Right hindlimb (tissue), 1 donor: ENCODE results near the gene C20orf173.
A peak's percentile ranks its signal among the peaks of the same experiment; 100 is the strongest.
"Not testable (repeated sequence)": the region's sequence is repeated elsewhere in the genome, so short reads cannot be mapped to it uniquely, and the experiment has no call there.

Source experiments
- DNase-seq: peaks from one replicate; pipeline ENCODE4 v3.0.0-alpha.2; 2018

C20orf173 gene

GRCh38 chr20:35544941-35545340 is 15.5 kb upstream of the C20orf173 start:
- not testable (repeated sequence) for DNase-seq

GRCh38 chr20:35544436-35544835 is 15.0 kb upstream of the C20orf173 start:
- no peak for DNase-seq

GRCh38 chr20:35542990-35543389 is 13.5 kb upstream of the C20orf173 start:
- no peak for DNase-seq

- peak; percentile 98 for DNase-seq
Observed at GRCh38 chr20:35541783-35542662, 12.6 kb upstream of the C20orf173 start, which contains the start of gene ERGIC3. Gene ERGIC3 (plus strand): TSS chr20:35542078. CDS start chr20:35542098, 20 bp downstream.

- DNase-seq = no peak
Observed at GRCh38 chr20:35541118-35541782, 11.8 kb upstream of the C20orf173 start.

- no peak for DNase-seq
Observed at GRCh38 chr20:35539756-35540212, 10.3 kb upstream of the C20orf173 start.

GRCh38 chr20:35527122-35527769 is 2.2 kb downstream of the C20orf173 start:
- no peak for DNase-seq

- DNase-seq = no peak
Observed at GRCh38 chr20:35525639-35526038, 3.8 kb downstream of the C20orf173 start.

GRCh38 chr20:35523298-35523888 is 6.1 kb downstream of the C20orf173 start:
- no peak for DNase-seq

GRCh38 chr20:35518955-35519354 is 10.5 kb downstream of the C20orf173 start:
- DNase-seq = no peak

- not testable (repeated sequence) for DNase-seq
Observed at GRCh38 chr20:35517767-35518166, 11.7 kb downstream of the C20orf173 start.

GRCh38 chr20:35517125-35517524 is 12.3 kb downstream of the C20orf173 start:
- DNase-seq = no peak

- DNase-seq = no peak
Observed at GRCh38 chr20:35515949-35516645, 13.4 kb downstream of the C20orf173 start.

- no peak for DNase-seq
Observed at GRCh38 chr20:35515341-35515740, 14.1 kb downstream of the C20orf173 start.

GRCh38 chr20:35514371-35514932 is 15.0 kb downstream of the C20orf173 start:
- no peak for DNase-seq

GRCh38 chr20:35511814-35512420 is 17.5 kb downstream of the C20orf173 start:
- peak; percentile 51 for DNase-seq

- no peak for DNase-seq
Observed at GRCh38 chr20:35510951-35511735, 18.3 kb downstream of the C20orf173 start.

- DNase-seq = no peak
Observed at GRCh38 chr20:35508493-35509218, 20.8 kb downstream of the C20orf173 start.

GRCh38 chr20:35506872-35507638 is 22.4 kb downstream of the C20orf173 start:
- no peak for DNase-seq
